HEK293 (cell line): ENCODE results near the gene UNC80.

Source experiments
- CTCF ChIA-PET: fragments of 350-600 bp; formaldehyde crosslinking; extraction: SDS; loops from one replicate; lab custom pipeline; 2021; ENCODE audit warnings: antibody characterized with exemption; lab: Yijun Ruan, JAX
- POLR2A ChIA-PET: fragments of 300-600 bp; formaldehyde crosslinking; extraction: SDS; loops from one replicate; lab custom pipeline; 2020; ENCODE audit warnings: antibody characterized with exemption, inconsistent platforms; lab: Yijun Ruan, JAX
- H3K27ac ChIP-seq: fragments of 200-500 bp; sonication (Bioruptor generic); 2 replicates; pipeline ENCODE4 v1.5.1; 2014; ENCODE audit warnings: low read depth, low read length, control low read depth, inconsistent platforms; ENCODE audit errors: extremely low read depth
- H3K36me3 ChIP-seq, 2 experiments: fragments of 200-500 bp in 1 of 2; sonication (Bioruptor generic) in 1 of 2; 1 replicate in 1 of 2; 2 replicates in 1 of 2; pipeline ENCODE4 v1.5.1; 2014 to 2017; ENCODE audit warnings: inconsistent platforms in 2 of 2, low read length in 2 of 2; ENCODE audit not compliant: control insufficient read depth in 2 of 2, insufficient read depth in 1 of 2
- H3K4me1 ChIP-seq: fragments of 200-500 bp; sonication (Bioruptor generic); 2 replicates; pipeline ENCODE4 v1.5.1; 2014; ENCODE audit warnings: mild to moderate bottlenecking, low read length, inconsistent platforms; ENCODE audit not compliant: control insufficient read depth, insufficient read depth
- H3K4me3 ChIP-seq: 2 replicates; pipeline ENCODE4 v1.5.1; 2011; ENCODE audit warnings: low read depth, mild to moderate bottlenecking, control low read depth, low read length, moderate library complexity
- H3K9me3 ChIP-seq: fragments of 200-500 bp; sonication (Bioruptor generic); 2 replicates; pipeline ENCODE4 v1.5.1; 2014; ENCODE audit warnings: low read depth, low read length, inconsistent platforms; ENCODE audit not compliant: control insufficient read depth, insufficient read depth
- AEBP2 ChIP-seq: fragments of 450-650 bp; formaldehyde crosslinking; IDR thresholded peaks from 2 replicates; pipeline ENCODE4 v1.5.1; 2016; ENCODE audit warnings: missing biosample characterization, missing genetic modification characterization, borderline replicate concordance
- BCL11B ChIP-seq: fragments of 450-650 bp; formaldehyde crosslinking; IDR thresholded peaks from 2 replicates; pipeline ENCODE4 v1.5.1; 2016; ENCODE audit warnings: low read depth, missing biosample characterization, missing genetic modification characterization
- GLIS2 ChIP-seq: fragments of 450-650 bp; formaldehyde crosslinking; IDR thresholded peaks from 2 replicates; pipeline ENCODE4 v1.5.1; 2016; ENCODE audit warnings: missing biosample characterization, missing genetic modification characterization
- HOXA7 ChIP-seq: sonication (generic); formaldehyde crosslinking; IDR thresholded peaks from 2 replicates; pipeline ENCODE4 v1.8.1; 2022; ENCODE audit warnings: missing genetic modification reagents, borderline replicate concordance
- PRDM10 ChIP-seq: fragments of 450-650 bp; formaldehyde crosslinking; IDR thresholded peaks from 2 replicates; pipeline ENCODE4 v1.5.1; 2016; ENCODE audit warnings: missing biosample characterization, missing genetic modification characterization
- ZBTB11 ChIP-seq: fragments of 450-650 bp; formaldehyde crosslinking; conservative IDR thresholded peaks from 2 replicates; pipeline ENCODE4 v1.5.1; 2016; ENCODE audit warnings: low read depth, missing biosample characterization, missing genetic modification characterization
- ZNF274 ChIP-seq, 2 experiments: fragments of 200-500 bp in 1 of 2; fragments of 450-650 bp in 1 of 2; sonication (Bioruptor generic) in 1 of 2; formaldehyde crosslinking in 1 of 2; IDR thresholded peaks; 2 replicates each; pipeline versions ENCODE4 v1.5.1 to v1.6.1; 2014 to 2016; ENCODE audit warnings: borderline replicate concordance in 1 of 2, inconsistent platforms in 1 of 2, low read length in 1 of 2, missing biosample characterization in 1 of 2, missing genetic modification characterization in 1 of 2
- ZNF544 ChIP-seq: fragments of 450-650 bp; formaldehyde crosslinking; IDR thresholded peaks from 2 replicates; pipeline ENCODE4 v1.5.0; 2017; ENCODE audit warnings: missing biosample characterization, missing genetic modification characterization
- ZNF549 ChIP-seq: fragments of 450-650 bp; IDR thresholded peaks from 2 replicates; pipeline ENCODE4 v1.5.1; 2018; ENCODE audit warnings: missing biosample characterization, missing genetic modification characterization, mild to moderate bottlenecking, inconsistent platforms, moderate library complexity
- ZNF571 ChIP-seq: fragments of 450-650 bp; formaldehyde crosslinking; IDR thresholded peaks from 2 replicates; pipeline ENCODE4 v1.5.0; 2017; ENCODE audit warnings: missing biosample characterization, missing genetic modification characterization
- ZNF792 ChIP-seq: fragments of 450-650 bp; formaldehyde crosslinking; IDR thresholded peaks from 2 replicates; pipeline ENCODE4 v1.5.1; 2016; ENCODE audit warnings: missing biosample characterization, missing genetic modification characterization
- ZXDB ChIP-seq: fragments of 450-650 bp; formaldehyde crosslinking; IDR thresholded peaks from 2 replicates; pipeline ENCODE4 v1.5.1; 2016; ENCODE audit warnings: missing biosample characterization, missing genetic modification characterization
- TF ChIP-seq, protein P1 (sequence below): fragments of 450-650 bp; formaldehyde crosslinking; IDR thresholded peaks from 2 replicates; pipeline ENCODE4 v1.5.1; 2016; ENCODE audit warnings: missing biosample characterization, missing genetic modification characterization, low read depth

UNC80 gene

DNA sequence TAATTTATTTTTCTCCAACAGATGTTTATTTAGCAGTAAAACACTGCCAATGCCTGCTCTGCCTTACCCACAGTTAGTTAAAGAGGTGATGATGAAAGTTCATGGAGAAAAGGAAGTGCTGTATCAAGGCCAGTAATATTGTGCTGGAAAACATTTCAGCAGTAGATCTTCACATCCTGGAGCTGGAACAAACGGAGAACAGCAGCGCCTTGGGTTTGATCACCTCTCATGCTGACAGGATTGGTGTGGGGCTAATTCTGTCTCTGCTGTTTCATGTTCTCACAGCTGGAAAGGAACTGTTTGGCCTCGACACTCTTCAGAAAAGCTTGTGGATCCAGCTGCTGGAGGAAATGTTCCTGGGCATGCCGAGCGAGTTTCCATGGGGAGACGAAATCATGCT, 169.3 kb downstream of the UNC80 start:
- ChIA-PET CTCF (interaction anchor here (1.1 kb wide), 1 partner anchor 20 kb away, joined by 3 read pairs; no protein-coding TSS in a partner anchor), POLR2A (no interaction called here)
- Histone ChIP-seq H3K9me3 (no peaks in the 10 kb centered on the region), H3K27ac (no peak overlapping the region), H3K36me3 (no peaks in the 10 kb centered on the region), H3K4me3 (no peak overlapping the region), H3K4me1 (no peaks in the 10 kb centered on the region)
- TF ChIP-seq AEBP2 (tag by site-specific recombination) = no peak
- TF ChIP-seq ZNF549 = no peak
- TF ChIP-seq ZNF792 (tag by site-specific recombination) = no peak
- no peak for TF ChIP-seq ZBTB11 (tag by site-specific recombination)
- TF ChIP-seq PRDM10 = no peak
- no peak for TF ChIP-seq ZXDB (tag by site-specific recombination)
- no peak for TF ChIP-seq BCL11B (tag by site-specific recombination)
- TF ChIP-seq, protein P1, sequence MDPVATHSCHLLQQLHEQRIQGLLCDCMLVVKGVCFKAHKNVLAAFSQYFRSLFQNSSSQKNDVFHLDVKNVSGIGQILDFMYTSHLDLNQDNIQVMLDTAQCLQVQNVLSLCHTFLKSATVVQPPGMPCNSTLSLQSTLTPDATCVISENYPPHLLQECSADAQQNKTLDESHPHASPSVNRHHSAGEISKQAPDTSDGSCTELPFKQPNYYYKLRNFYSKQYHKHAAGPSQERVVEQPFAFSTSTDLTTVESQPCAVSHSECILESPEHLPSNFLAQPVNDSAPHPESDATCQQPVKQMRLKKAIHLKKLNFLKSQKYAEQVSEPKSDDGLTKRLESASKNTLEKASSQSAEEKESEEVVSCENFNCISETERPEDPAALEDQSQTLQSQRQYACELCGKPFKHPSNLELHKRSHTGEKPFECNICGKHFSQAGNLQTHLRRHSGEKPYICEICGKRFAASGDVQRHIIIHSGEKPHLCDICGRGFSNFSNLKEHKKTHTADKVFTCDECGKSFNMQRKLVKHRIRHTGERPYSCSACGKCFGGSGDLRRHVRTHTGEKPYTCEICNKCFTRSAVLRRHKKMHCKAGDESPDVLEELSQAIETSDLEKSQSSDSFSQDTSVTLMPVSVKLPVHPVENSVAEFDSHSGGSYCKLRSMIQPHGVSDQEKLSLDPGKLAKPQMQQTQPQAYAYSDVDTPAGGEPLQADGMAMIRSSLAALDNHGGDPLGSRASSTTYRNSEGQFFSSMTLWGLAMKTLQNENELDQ = no peak
- TF ChIP-seq HOXA7 (CRISPR knock-in tag) = no peak
- no peak for TF ChIP-seq GLIS2 (tag by site-specific recombination)
- TF ChIP-seq ZNF571 (tag by site-specific recombination) = no peak

DNA sequence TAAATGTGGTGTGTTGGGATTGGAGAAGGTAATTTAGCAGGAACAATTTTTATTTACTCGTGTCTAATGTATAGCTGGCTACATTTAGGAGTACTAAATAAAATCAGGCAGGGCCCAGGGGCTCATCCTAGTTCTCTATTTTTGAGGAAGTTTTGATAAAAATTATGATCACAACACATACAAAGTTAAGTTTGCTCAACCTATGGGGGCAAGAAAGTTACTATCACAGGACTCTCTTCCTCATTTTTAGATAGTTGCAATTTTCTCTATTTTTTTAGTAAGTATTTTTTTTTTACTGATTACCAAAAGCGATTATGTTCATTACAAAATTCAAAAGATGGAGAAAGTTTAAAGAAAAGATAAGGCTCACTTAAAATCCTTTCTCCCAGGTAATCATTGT, 170.8 kb downstream of the UNC80 start:
- Histone ChIP-seq H3K4me3 (no peak overlapping the region), H3K4me1 (no peaks in the 10 kb centered on the region), H3K36me3 (no peaks in the 10 kb centered on the region), H3K9me3 (no peaks in the 10 kb centered on the region), H3K27ac (no peak overlapping the region)
- POLR2A ChIA-PET = no interaction called here
- TF ChIP-seq ZNF274 (IDR thresholded peaks at IDR 0.05; ENCODE audit: low read length) = no peak
- no peak for TF ChIP-seq ZNF274 (tag by site-specific recombination; IDR thresholded peaks at IDR 0.05; ENCODE audit: borderline replicate concordance)
- no peak for TF ChIP-seq ZBTB11 (tag by site-specific recombination)
- TF ChIP-seq ZNF544 (tag by site-specific recombination) = no peak
- no peak for TF ChIP-seq GLIS2 (tag by site-specific recombination)
- CTCF ChIA-PET = interaction anchor here (1.5 kb wide), 1 partner anchor 18 kb away, joined by 6 read pairs; no protein-coding TSS in a partner anchor
